Amniotic stem cell (primary cell): ENCODE data around the gene TGFB1I1.
"Not testable (repeated sequence)": the region's sequence is repeated elsewhere in the genome, so short reads cannot be mapped to it uniquely, and the experiment has no call there.

Experiments
- DNase-seq: peaks from one replicate; lab custom pipeline; 2025; lab: John Stamatoyannopoulos, UW

The TGFB1I1 gene

DNA sequence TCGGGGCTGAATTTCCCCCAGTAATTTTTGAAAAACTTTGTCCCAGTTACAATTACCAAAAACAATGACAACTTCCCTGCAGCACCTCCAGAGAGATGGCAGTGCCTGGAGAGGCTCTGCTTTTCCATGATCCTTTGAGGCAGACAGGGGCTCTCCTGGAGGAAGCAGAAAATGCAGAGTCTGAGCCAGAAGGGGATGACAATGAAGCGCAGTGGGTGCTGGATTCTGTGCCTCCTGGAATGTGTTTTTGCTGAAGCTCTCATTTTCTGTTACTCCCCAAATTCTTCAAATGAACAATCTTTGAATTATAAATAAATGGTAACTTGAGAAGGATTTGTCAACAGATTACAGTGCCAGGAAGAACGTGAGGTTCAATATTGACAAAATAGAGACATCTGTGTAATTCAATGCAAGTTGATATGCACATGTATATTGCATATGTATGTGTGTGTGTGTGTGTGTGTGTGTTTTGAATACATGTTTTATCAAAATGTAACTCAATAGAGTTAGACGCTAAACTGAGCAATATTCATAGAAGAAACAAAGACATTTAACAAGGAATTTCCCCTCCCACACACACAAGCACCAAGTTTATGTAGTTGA, 45.9 kb downstream of the TGFB1I1 start:
- no peak for DNase-seq

DNA sequence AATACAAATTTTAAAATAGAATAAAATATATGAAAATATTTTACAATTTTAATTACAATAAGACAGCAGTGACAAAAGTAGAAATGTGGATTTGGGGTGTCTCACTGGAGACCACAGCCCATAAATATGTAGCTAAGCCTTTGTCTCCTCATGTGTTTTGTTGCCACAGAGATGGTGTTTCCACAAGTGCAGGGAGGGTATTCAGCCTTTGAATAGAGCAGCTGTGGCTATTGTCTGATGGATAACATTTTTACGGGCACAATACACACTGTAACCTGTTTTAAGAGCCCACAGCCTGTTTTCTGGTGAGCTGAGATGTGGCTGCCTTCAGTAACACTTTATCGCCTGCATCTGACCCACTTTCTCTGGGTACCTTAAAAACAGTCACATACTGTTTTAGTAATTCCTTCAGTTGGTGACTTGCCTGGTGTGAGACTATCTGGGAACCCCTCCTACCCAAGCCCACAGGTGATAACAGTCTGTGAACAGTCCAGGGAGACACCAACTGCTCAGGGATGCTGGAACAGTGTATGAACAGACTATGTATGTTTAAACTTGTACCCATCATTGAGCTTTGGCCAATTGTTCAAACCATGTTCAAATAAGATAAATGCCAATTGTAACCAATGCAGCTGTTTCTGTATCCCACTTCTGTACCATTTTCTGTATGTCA, 47.9 kb downstream of the TGFB1I1 start:
- DNase-seq, result no peak

DNA sequence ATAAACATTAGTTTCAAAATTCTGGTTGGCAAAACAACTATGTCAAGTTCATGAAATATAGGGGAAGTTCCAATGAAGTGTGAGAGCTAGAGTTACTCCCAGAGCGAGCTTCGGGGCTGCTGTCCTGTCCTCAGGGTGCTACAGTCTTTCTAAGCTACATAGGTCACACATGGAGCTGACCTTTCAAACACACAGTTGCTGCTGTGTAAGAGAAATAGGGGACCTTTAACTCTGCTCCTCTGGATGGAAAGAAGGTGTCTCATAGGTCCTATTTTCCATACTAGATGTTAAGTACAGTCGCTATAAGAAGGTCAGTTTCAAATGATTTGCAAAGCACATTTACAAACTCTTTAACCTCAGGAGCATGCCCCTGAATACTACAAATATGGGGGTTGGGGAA, 49.4 kb downstream of the TGFB1I1 start:
- DNase-seq, result no peak

DNA sequence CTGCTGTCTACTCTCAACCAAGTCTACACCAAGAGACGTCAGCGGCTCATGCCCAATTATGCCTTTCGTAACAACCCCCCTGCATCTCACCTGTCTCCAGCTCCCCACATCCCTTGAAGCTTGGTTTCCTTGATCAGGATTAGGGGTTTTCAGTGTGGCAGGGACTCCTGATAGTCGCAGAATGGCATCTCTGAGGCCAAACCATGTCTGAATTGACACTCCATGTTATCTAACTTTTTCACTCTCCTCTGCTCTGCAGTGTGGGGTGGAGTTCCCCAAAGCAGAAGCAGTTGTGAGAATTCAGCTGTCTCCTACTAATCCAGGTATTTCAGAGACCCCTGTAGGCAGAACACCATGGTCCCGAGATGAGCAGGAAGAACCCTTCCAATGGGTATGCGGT, 50.1 kb downstream of the TGFB1I1 start:
- no peak for DNase-seq

DNA sequence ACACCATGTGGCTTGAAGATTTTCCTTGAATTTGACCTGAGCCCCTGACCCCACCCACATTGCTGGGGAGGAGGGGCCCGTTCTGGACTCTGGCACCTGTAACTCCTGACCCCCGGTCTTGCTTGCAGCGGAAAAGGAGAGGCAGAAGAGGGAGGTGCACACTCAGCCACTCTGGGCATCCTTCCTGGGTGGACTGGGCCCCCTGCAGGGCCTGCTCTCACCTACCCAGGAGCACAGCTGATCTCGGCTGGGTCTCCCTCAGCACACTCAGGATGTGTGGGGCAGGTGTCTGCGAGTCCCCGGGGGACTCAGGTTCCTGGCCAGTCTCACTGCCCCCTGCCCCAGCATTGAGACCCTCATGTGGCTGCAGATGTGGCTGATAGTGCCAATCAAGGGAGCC, 51.8 kb downstream of the TGFB1I1 start:
- not testable (repeated sequence) for DNase-seq

DNA sequence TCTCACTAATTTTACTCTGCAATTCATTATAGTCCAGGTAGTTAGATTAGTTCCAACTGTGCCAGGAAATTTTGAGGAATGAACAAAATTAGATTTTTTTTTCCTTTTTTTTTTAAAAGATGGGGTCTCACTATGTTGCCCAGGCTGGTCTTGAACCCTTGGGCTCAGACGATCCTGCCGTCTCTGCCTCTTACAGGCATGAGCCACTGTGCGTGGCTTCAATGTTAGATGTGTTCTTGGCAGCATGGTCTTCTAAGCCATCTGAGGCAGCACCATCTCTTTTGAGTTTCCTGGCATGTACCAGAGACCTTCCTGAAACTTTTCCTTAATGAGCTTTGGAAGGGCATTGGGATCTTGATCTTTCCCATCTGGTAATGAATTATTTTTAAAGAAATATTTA, 53.2 kb downstream of the TGFB1I1 start:
- no peak for DNase-seq
